Measurements from ENCODE around the gene METTL16.

DNA sequence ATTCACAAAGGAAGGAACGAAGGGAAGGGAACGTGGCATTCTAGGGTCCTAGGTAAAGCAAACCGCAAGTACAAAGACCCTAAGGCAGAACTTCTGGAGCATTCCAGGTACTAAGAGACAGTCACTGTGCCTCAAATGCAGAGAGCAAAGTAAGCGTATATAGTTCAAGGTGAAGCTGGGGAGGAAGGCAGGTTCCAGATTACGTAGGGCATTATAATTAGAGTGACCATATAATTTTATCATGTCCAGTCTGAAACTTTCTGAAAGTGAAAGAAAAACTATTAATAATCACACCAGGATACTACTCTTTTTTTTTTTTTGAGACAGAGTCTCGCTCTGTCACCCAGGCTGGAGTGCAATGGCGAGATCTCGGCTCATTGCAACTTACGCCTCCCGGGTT lies 25.7 kb downstream of the METTL16 start:
- TF ChIP-seq EZH2 (IDR thresholded peaks at IDR 0.05; ENCODE audit: insufficient read depth, poor library complexity, severe bottlenecking) (no peak), EZH2phosphoT487 (IDR thresholded peaks at IDR 0.05; ENCODE audit: insufficient read depth, low read depth) (no peak)
